WTC11 (cell line): ENCODE data around the gene SBNO2. TPM values are rescaled to one million over a fixed set of nuclear protein-coding genes. Genes with fewer than 3 reads are reported as not detected.

Source experiments
- ATAC-seq: fragments of 200-7000 bp; cut with Tn5 transposase; 2 replicates; pipeline ENCODE4 v1.10.0; 2021; ENCODE audit warnings: mild to moderate bottlenecking, moderate library complexity
- CTCF ChIA-PET: fragments of 300-600 bp; sonication (Branson Sonifier 250); formaldehyde crosslinking; loops from one replicate; lab custom pipeline; 2021; ENCODE audit warnings: antibody characterized with exemption; lab: Charles Lee
- POLR2A ChIA-PET: fragments of 350-600 bp; sonication (Branson Sonifier 250); formaldehyde crosslinking; loops from one replicate; lab custom pipeline; 2021; ENCODE audit warnings: antibody characterized with exemption; lab: Charles Lee
- DNase-seq: peaks from one replicate; pipeline ENCODE4 v3.0.0; 2021; ENCODE audit warnings: low spot score
- H3K27ac Mint-ChIP-seq: 2 replicates; pipeline ENCODE4 v1.8.0; 2021; ENCODE audit warnings: mixed read lengths
- H3K27me3 Mint-ChIP-seq: 2 replicates; pipeline ENCODE4 v1.8.0; 2021; ENCODE audit warnings: low read depth, mild to moderate bottlenecking, moderate library complexity, mixed read lengths
- H3K36me3 Mint-ChIP-seq: 2 replicates; pipeline ENCODE4 v1.8.0; 2021; ENCODE audit warnings: mixed read lengths
- H3K4me1 Mint-ChIP-seq: 2 replicates; pipeline ENCODE4 v1.8.0; 2022; ENCODE audit warnings: mixed read lengths
- H3K4me3 Mint-ChIP-seq: 2 replicates; pipeline ENCODE4 v1.8.0; 2021; ENCODE audit warnings: mild to moderate bottlenecking, moderate library complexity, mixed read lengths
- H3K9me3 Mint-ChIP-seq: 2 replicates; pipeline ENCODE4 v1.8.0; 2021; ENCODE audit warnings: mixed read lengths
- CDX4 ChIP-seq: fragments of 250-450 bp; sonication (Bioruptor Pico); IDR thresholded peaks from 2 replicates; pipeline ENCODE4 v1.9.0; 2021; ENCODE audit warnings: moderate library complexity, mild to moderate bottlenecking, inconsistent platforms, borderline replicate concordance
- E2F1 ChIP-seq: sonication (generic); formaldehyde crosslinking; IDR thresholded peaks from 2 replicates; pipeline ENCODE4 v1.8.0; 2022; ENCODE audit warnings: mild to moderate bottlenecking, missing genetic modification reagents
- EMX1 ChIP-seq: fragments of 250-450 bp; sonication (Bioruptor Pico); IDR thresholded peaks from 2 replicates; pipeline ENCODE4 v1.8.0; 2021; ENCODE audit warnings: mild to moderate bottlenecking
- FOXJ3 ChIP-seq: sonication (generic); formaldehyde crosslinking; IDR thresholded peaks from 2 replicates; pipeline ENCODE4 v1.9.0; 2021; ENCODE audit warnings: missing genetic modification reagents, mild to moderate bottlenecking, borderline replicate concordance
- FOXK1 ChIP-seq: sonication (generic); formaldehyde crosslinking; IDR thresholded peaks from 2 replicates; pipeline ENCODE4 v1.8.0; 2022; ENCODE audit warnings: mild to moderate bottlenecking, moderate library complexity, missing genetic modification reagents
- JAZF1 ChIP-seq: fragments of 250-450 bp; sonication (Bioruptor Pico); IDR thresholded peaks from 2 replicates; pipeline ENCODE4 v1.9.0; 2021; ENCODE audit warnings: moderate library complexity, mild to moderate bottlenecking, inconsistent platforms
- MAX ChIP-seq: sonication (generic); formaldehyde crosslinking; IDR thresholded peaks from 2 replicates; pipeline ENCODE4 v1.8.0; 2022; ENCODE audit warnings: mild to moderate bottlenecking, missing genetic modification reagents
- NFATC4 ChIP-seq: fragments of 250-450 bp; sonication (Bioruptor Pico); IDR thresholded peaks from 2 replicates; pipeline ENCODE4 v1.9.0; 2021; ENCODE audit warnings: mild to moderate bottlenecking
- NFYB ChIP-seq: sonication (generic); formaldehyde crosslinking; conservative IDR thresholded peaks from 2 replicates; pipeline ENCODE4 v1.8.0; 2022; ENCODE audit warnings: low read depth, missing genetic modification reagents
- NR1H2 ChIP-seq: sonication (generic); formaldehyde crosslinking; IDR thresholded peaks from 2 replicates; pipeline ENCODE4 v1.9.0; 2021; ENCODE audit warnings: mild to moderate bottlenecking, moderate library complexity, missing genetic modification reagents
- SMAD3 ChIP-seq: sonication (generic); formaldehyde crosslinking; IDR thresholded peaks from 2 replicates; pipeline ENCODE4 v1.8.0; 2022; ENCODE audit warnings: missing genetic modification reagents, mild to moderate bottlenecking, borderline replicate concordance
- SOX15 ChIP-seq: fragments of 250-450 bp; sonication (Bioruptor Pico); IDR thresholded peaks from 2 replicates; pipeline ENCODE4 v1.9.0; 2021; ENCODE audit warnings: mild to moderate bottlenecking
- USF2 ChIP-seq: sonication (generic); formaldehyde crosslinking; IDR thresholded peaks from 2 replicates; pipeline ENCODE4 v1.8.1; 2023; ENCODE audit warnings: mild to moderate bottlenecking, missing genetic modification reagents, moderate library complexity
- ZNF219 ChIP-seq: sonication (generic); formaldehyde crosslinking; IDR thresholded peaks from 2 replicates; pipeline ENCODE4 v1.8.0; 2023; ENCODE audit warnings: missing genetic modification reagents, mild to moderate bottlenecking, borderline replicate concordance
- ZNF423 ChIP-seq: fragments of 250-450 bp; sonication (Bioruptor Pico); IDR thresholded peaks from 2 replicates; pipeline ENCODE4 v2.1.2; 2022; ENCODE audit warnings: mild to moderate bottlenecking, moderate library complexity
- total RNA-seq: library from RNA; stranded (reverse); gene quantifications from 3 replicates; pipeline ENCODE4 v1.2.3, GENCODE V29; 2021
- TF ChIP-seq, protein P1 (sequence below): sonication (generic); formaldehyde crosslinking; IDR thresholded peaks from 2 replicates; pipeline ENCODE4 v1.8.1; 2022; ENCODE audit warnings: missing genetic modification reagents, borderline replicate concordance
- TF ChIP-seq, protein P2 (sequence below): fragments of 250-450 bp; sonication (Bioruptor Pico); conservative IDR thresholded peaks from 2 replicates; pipeline ENCODE4 v1.9.0; 2021; ENCODE audit warnings: mild to moderate bottlenecking
- TF ChIP-seq, protein P3 (sequence below): fragments of 250-450 bp; sonication (Bioruptor Pico); IDR thresholded peaks from 2 replicates; pipeline ENCODE4 v2.1.2; 2022; ENCODE audit warnings: mild to moderate bottlenecking, moderate library complexity
- TF ChIP-seq, protein P4 (sequence below): fragments of 250-450 bp; sonication (Bioruptor Pico); IDR thresholded peaks from 2 replicates; pipeline ENCODE4 v1.9.0; 2021; ENCODE audit warnings: mild to moderate bottlenecking

Gene SBNO2
- total RNA-seq, 1 experiment from 2014 or later = 57.3 TPM

DNA sequence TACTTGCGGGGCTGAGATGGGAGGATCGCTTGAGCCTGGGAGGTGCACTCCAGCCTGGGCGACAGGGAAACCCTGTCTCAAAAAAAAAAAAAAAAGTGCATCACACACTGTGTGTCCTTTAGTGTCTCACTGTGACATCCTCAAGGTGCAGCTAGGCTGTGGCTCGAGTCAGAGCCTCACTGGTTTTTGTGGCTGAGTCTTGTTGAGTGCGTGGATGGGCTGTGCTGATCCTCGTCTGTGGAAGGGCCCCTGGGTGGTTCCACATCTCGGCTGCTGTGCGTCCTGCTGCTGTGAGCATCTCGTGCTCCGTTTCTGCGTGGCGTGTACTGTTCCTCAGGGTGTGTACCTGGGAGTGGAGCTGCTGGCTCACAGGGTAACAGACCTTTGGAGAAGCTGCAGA lies 42.7 kb upstream of the SBNO2 start (continued):
- TF ChIP-seq E2F1 (CRISPR knock-in tag) = no peak

- peaks cover 10% of the 10 kb centered on the region for H3K36me3 Mint-ChIP-seq
- no peak overlapping the region for H3K27ac Mint-ChIP-seq
- ATAC-seq (no peak), DNase-seq (no peak)
- ChIA-PET POLR2A (no interaction called here), CTCF (interaction anchor here (0.6 to 2.6 kb wide), 7 partner anchors 29 to 151 kb away, joined by 3 to 13 read pairs (median 4); partner anchors contain the start of genes ARHGAP45 and GPX4)
- TF ChIP-seq, protein P1, sequence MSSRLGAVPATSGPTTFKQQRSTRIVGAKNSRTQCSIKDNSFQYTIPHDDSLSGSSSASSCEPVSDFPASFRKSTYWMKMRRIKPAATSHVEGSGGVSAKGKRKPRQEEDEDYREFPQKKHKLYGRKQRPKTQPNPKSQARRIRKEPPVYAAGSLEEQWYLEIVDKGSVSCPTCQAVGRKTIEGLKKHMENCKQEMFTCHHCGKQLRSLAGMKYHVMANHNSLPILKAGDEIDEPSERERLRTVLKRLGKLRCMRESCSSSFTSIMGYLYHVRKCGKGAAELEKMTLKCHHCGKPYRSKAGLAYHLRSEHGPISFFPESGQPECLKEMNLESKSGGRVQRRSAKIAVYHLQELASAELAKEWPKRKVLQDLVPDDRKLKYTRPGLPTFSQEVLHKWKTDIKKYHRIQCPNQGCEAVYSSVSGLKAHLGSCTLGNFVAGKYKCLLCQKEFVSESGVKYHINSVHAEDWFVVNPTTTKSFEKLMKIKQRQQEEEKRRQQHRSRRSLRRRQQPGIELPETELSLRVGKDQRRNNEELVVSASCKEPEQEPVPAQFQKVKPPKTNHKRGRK = no peak
- no peak for TF ChIP-seq SMAD3
- no peak for TF ChIP-seq ZNF423 (CRISPR knock-in tag)
- TF ChIP-seq EMX1 (CRISPR knock-in tag) = no peak
- no peak for TF ChIP-seq FOXK1 (CRISPR knock-in tag)
- TF ChIP-seq, protein P2, sequence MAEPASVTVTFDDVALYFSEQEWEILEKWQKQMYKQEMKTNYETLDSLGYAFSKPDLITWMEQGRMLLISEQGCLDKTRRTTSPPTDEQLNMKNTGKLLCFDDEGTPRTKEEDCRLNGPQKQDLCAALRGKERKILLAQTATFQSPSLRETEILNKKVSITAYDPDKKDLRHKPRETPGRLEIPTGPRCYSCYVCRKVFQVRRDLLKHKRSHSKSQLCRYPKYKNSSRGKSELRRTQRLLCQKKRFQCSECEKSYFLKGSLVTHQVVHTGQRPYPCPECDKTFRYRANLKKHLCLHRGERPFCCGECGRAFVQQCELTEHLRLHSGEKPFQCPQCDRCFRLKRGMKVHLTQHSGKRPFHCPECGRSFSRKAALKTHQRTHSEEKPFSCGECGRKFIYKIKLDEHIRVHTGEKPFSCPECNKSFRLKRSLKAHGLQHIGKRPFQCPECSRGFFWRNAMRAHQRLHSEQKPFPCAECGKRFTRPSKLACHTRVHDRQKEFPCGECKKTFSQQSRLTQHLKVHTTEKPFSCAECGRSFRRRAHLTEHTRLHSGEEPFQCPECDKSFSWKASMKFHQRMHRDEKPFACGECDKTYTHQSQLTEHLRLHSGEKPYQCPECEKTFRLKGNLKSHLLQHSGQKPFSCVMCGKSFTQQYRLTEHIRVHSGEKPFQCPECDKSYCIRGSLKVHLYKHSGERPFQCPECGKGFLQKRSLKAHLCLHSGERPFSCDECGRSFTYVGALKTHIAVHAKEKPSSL (CRISPR knock-in tag) = no peak
- TF ChIP-seq NFYB (CRISPR knock-in tag) = no peak
- no peak for TF ChIP-seq NFATC4 (CRISPR knock-in tag)
- TF ChIP-seq USF2 (CRISPR knock-in tag) = no peak
- TF ChIP-seq NR1H2 (CRISPR knock-in tag) = no peak
- TF ChIP-seq JAZF1 (CRISPR knock-in tag) = no peak
- TF ChIP-seq, protein P3, sequence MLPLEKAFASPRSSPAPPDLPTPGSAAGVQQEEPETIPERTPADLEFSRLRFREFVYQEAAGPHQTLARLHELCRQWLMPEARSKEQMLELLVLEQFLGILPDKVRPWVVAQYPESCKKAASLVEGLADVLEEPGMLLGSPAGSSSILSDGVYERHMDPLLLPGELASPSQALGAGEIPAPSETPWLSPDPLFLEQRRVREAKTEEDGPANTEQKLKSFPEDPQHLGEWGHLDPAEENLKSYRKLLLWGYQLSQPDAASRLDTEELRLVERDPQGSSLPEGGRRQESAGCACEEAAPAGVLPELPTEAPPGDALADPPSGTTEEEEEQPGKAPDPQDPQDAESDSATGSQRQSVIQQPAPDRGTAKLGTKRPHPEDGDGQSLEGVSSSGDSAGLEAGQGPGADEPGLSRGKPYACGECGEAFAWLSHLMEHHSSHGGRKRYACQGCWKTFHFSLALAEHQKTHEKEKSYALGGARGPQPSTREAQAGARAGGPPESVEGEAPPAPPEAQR = no peak
- no peak for TF ChIP-seq FOXJ3 (CRISPR knock-in tag)
- TF ChIP-seq CDX4 (CRISPR knock-in tag) = no peak
- TF ChIP-seq MAX (CRISPR knock-in tag) = no peak
- no peak for TF ChIP-seq ZNF219 (CRISPR knock-in tag)
- TF ChIP-seq SOX15 (CRISPR knock-in tag) = no peak
- TF ChIP-seq, protein P4, sequence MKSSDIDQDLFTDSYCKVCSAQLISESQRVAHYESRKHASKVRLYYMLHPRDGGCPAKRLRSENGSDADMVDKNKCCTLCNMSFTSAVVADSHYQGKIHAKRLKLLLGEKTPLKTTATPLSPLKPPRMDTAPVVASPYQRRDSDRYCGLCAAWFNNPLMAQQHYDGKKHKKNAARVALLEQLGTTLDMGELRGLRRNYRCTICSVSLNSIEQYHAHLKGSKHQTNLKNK (CRISPR knock-in tag) = no peak
- no peaks in the 10 kb centered on the region for H3K27me3 Mint-ChIP-seq
- no peaks in the 10 kb centered on the region for H3K9me3 Mint-ChIP-seq
- no peak overlapping the region for H3K4me3 Mint-ChIP-seq
- H3K4me1 Mint-ChIP-seq = peaks cover 39% of the 10 kb centered on the region
Measured at GRCh38 chr19:1214862-1215731, 41.0 kb upstream of the SBNO2 start.
